CD4-positive, alpha-beta T cell treated with Interleukin-21 for 1 hour (primary cell): ENCODE data around the gene SPRR2D.

Source experiments
- DNase-seq: peaks from one replicate; pipeline ENCODE4 v3.0.0-alpha.2; 2020

Gene SPRR2D

GRCh38 chr1:153001382-153001781 lies 39.5 kb downstream of the SPRR2D start, which contains the start of gene SPRR3:
SPRR3 (plus strand) TSS chr1:153001749; CDS start chr1:153003021, 1,272 bp downstream.
- DNase-seq, result no peak

GRCh38 chr1:153000294-153000693 lies 40.6 kb downstream of the SPRR2D start:
- DNase-seq, result no peak

- no peak for DNase-seq
Measured at GRCh38 chr1:152999818-153000217, 41.1 kb downstream of the SPRR2D start.

GRCh38 chr1:152998476-152998875 lies 42.4 kb downstream of the SPRR2D start:
- DNase-seq, result no peak

- no peak for DNase-seq
Measured at GRCh38 chr1:152997901-152998300, 43.0 kb downstream of the SPRR2D start.

GRCh38 chr1:152996633-152997400 lies 44.1 kb downstream of the SPRR2D start:
- DNase-seq, result no peak

GRCh38 chr1:152995842-152996241 lies 45.1 kb downstream of the SPRR2D start:
- DNase-seq, result no peak

- no peak for DNase-seq
Measured at GRCh38 chr1:152993186-152993585, 47.7 kb downstream of the SPRR2D start.
